K562 (cell line): Measurements from ENCODE around the gene UBE2E1. TPM values are rescaled to one million over a fixed set of nuclear protein-coding genes. Genes with fewer than 3 reads are reported as not detected.

Experiments
- CHD2 ChIP-seq: IDR thresholded peaks from 2 replicates; pipeline ENCODE4 v1.6.1; 2011; ENCODE audit warnings: low read depth, low read length
- MYNN ChIP-seq, 2 experiments: sonication (generic); formaldehyde crosslinking in 1 of 2; IDR thresholded peaks; 2 replicates each; pipeline versions ENCODE4 v1.5.0 to v1.6.1; 2016 to 2020; ENCODE audit warnings: antibody characterized with exemption in 1 of 2, missing genetic modification reagents in 1 of 2
- RHOXF2B ChIP-seq: fragments of 250-450 bp; sonication (Bioruptor Pico); conservative IDR thresholded peaks from 2 replicates; pipeline ENCODE4 v1.5.1; 2021
- TAF1 ChIP-seq: IDR thresholded peaks from 2 replicates; pipeline ENCODE4 v1.6.1; 2011; ENCODE audit warnings: mild to moderate bottlenecking, low read length, moderate library complexity; ENCODE audit not compliant: insufficient read depth, control insufficient read depth, severe bottlenecking; ENCODE audit errors: extremely low read depth
- polyA plus RNA-seq, 8 experiments: library from polyadenylated mRNA; depleted of rRNA in 4 of 8; stranded (reverse) in 5 of 8; unstranded in 3 of 8; fragments of >200 nt; fragmentation: Nextera tagmentation in 2 of 8; fragmentation: Illumina TruSeq in 1 of 8; extraction: Ambion mirVana in 2 of 8; extraction: Trizol in 1 of 8; gene quantifications; 2 replicates each; pipeline versions ENCODE4 v1.2.1 to v1.2.3, GENCODE V29; 2011 to 2014; ENCODE audit warnings: inconsistent platforms in 1 of 8, missing spikeins in 1 of 8
- total RNA-seq, 7 experiments: library from RNA; depleted of rRNA in 6 of 7; stranded (reverse); fragments of >200 nt in 6 of 7; fragmentation: Illumina TruSeq in 2 of 7; extraction: Trizol in 2 of 7; gene quantifications; 2 replicates each; pipeline versions ENCODE4 v1.2.1 to v1.2.3, GENCODE V29; 2011 to 2021; ENCODE audit warnings: low replicate concordance in 1 of 7
- TF ChIP-seq, protein P1 (sequence below): sonication (generic); formaldehyde crosslinking; IDR thresholded peaks from 2 replicates; pipeline ENCODE4 v1.8.1; 2023; ENCODE audit warnings: mild to moderate bottlenecking, missing genetic modification reagents
- TF ChIP-seq, protein P2 (sequence below): sonication (generic); formaldehyde crosslinking; IDR thresholded peaks from 2 replicates; pipeline ENCODE4 v1.8.0; 2022; ENCODE audit warnings: missing genetic modification reagents, mild to moderate bottlenecking, borderline replicate concordance

The UBE2E1 gene
- total and polyA plus RNA-seq, 9 of the 15 experiments (the other 6 are each of a cell fraction or from before 2014, with no cell fraction given) = 54.4 to 294 (median 165) TPM

DNA sequence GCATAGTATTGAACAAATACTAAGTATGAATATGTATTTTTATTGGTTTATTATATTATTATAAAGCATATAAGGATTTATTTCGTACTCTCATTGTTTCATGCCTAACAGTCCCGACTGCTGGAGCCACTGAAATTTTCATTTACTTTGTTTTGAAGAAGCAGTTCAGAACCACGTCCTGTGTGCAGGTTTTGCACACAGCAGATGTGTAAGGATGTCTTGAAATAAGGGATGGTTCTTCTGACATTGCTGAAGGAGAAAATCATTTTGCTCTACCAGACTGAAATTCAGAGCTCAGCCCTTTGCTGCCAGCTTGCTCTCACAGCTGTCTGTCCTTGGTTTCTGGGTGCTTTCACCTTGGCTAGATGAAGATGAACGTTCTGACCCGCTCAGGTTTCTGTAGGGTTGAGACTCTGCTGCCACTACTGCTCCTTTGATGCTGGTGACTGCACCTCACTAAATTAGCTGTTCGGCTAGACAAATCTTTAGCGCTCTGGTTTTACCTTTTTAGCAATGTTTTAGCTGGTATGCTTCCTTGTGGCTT lies 54.2 kb downstream of the UBE2E1 start (continued):
- TF ChIP-seq MYNN (IDR thresholded peaks at IDR 0.05) (no peak), MYNN (CRISPR knock-in tag; IDR thresholded peaks at IDR 0.05) (no peak), RHOXF2B (CRISPR knock-in tag) (no peak), TAF1 (no peak), CHD2 (no peak)
- TF ChIP-seq, protein P1, sequence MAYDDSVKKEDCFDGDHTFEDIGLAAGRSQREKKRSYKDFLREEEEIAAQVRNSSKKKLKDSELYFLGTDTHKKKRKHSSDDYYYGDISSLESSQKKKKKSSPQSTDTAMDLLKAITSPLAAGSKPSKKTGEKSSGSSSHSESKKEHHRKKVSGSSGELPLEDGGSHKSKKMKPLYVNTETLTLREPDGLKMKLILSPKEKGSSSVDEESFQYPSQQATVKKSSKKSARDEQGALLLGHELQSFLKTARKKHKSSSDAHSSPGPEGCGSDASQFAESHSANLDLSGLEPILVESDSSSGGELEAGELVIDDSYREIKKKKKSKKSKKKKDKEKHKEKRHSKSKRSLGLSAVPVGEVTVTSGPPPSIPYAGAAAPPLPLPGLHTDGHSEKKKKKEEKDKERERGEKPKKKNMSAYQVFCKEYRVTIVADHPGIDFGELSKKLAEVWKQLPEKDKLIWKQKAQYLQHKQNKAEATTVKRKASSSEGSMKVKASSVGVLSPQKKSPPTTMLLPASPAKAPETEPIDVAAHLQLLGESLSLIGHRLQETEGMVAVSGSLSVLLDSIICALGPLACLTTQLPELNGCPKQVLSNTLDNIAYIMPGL (CRISPR knock-in tag) = no peak
- TF ChIP-seq, protein P2, sequence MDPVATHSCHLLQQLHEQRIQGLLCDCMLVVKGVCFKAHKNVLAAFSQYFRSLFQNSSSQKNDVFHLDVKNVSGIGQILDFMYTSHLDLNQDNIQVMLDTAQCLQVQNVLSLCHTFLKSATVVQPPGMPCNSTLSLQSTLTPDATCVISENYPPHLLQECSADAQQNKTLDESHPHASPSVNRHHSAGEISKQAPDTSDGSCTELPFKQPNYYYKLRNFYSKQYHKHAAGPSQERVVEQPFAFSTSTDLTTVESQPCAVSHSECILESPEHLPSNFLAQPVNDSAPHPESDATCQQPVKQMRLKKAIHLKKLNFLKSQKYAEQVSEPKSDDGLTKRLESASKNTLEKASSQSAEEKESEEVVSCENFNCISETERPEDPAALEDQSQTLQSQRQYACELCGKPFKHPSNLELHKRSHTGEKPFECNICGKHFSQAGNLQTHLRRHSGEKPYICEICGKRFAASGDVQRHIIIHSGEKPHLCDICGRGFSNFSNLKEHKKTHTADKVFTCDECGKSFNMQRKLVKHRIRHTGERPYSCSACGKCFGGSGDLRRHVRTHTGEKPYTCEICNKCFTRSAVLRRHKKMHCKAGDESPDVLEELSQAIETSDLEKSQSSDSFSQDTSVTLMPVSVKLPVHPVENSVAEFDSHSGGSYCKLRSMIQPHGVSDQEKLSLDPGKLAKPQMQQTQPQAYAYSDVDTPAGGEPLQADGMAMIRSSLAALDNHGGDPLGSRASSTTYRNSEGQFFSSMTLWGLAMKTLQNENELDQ (CRISPR knock-in tag) = no peak
